ENCODE measurements around the gene MINPP1.
"Not testable (repeated sequence)": the region's sequence is repeated elsewhere in the genome, so short reads cannot be mapped to it uniquely, and the experiment has no call there.

The MINPP1 gene

DNA sequence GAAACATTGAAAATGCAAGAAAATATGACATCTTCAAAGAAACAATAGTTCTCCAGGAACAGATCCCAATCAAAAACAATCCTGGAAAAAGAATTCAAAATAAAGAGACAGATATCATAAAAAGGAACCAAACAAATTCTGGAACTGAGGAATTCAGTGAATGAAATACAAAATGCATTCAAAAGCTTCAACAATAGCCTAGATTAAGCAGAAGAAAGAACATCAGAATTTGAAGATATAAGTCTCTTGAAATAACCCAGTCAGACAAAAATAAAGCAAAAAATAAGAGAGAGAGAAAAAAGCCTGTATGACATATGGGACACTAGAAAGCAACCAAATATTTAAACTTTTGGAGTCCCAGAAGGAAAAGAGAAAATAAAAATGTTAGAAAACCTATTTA, 60.3 kb downstream of the MINPP1 start:
- no peak for DNase-seq (ENCODE audit: low read depth)

DNA sequence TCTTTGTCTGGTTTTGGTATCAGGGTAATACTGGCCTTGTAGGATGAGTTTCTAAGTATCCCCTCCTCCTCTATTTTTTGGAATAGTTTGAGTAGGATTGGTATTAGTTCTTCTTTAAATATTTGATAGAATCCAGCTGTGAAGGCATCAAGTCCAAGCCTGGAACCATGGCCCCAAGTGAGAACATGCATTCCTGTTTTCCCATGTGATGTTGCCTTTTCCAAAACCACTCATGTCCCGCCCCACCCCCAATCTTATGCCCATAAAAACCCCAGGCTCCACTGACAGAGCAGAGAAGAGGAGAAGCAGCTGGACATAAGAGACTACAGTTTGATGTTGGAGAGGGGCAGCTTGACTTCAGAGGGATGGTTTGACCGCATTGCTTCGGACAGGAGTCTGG, 71.2 kb downstream of the MINPP1 start:
- DNase-seq (ENCODE audit: low read depth), result no peak

DNA sequence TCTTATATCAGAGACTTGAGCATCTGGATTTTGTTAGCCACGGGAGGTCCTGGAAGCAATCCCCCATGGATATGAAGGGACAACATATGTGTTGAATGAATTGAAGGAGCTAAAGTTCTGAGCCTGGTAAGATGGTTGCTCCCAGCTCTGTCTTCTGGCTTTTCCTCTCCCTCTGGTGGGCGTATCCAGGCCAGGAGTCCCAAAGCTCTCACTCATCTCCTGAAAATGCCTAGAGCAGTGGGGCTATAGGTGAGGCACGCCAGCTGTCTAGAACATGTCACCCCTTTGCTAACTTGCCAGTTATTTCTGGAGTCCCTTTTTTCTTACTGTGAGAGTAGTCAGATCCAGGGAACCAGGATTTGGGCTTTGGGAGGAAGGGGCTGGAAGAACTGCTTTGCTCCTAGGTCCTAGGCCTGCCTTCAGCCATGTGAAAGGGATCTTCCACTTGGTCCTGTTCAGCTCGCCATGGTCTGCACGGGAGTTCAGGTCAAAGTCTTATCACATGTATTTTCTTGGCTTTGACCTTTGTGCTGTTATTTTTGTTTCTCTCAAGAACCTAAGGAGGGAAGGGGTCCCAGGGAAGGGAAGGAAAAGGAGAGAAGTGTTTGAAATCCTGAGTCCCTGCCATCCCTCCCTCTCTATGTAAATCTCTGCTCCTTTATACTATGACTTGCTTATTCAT, 73.6 kb downstream of the MINPP1 start:
- DNase-seq (ENCODE audit: low read depth), result no peak

DNA sequence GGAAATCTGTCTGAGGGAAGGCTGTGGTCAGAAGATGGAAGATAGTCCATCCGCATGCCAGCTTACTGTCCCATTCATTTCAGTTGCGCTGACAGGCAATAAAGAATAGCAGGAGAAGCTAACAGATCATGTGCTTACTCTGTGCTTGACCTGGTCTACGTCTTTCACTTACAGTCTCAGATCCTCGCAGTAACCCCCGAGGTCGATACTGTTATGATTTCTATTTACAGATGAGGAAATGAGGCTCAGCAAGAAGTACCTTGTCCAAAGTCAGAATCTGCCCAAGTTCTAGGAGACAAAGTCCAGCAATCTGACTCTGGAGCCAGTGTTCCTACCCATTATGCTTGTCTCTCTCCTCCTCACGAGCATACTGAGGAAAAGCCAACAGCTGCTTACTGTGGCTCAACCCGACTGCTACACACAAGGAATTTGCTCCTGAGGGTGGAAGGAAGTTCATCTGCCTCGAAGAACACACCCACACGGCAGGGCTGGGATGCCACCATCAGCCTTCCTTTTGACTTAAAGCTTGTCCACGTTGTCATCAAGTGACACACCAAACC, 74.2 kb downstream of the MINPP1 start:
- no peak for DNase-seq (ENCODE audit: low read depth)

DNA sequence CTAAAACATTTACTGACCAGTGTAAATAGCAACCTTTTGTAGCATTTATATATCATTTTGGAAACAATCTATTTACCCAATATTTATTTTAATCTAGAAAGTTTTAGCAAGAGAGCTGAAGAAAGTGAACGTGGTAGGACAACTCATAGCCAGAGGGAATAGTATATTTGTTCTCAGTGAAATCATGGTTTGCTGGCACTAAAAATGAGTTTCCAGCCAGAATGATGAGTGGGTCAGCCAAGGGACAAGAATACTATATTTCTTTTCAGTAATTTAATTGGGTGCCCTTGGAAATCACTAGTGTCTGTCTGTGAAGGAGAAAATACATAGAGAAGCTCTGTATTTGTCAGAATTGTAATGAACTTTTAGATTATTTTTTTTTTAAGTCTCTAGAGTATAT, 74.9 kb downstream of the MINPP1 start:
- no peak for DNase-seq (ENCODE audit: low read depth)

DNA sequence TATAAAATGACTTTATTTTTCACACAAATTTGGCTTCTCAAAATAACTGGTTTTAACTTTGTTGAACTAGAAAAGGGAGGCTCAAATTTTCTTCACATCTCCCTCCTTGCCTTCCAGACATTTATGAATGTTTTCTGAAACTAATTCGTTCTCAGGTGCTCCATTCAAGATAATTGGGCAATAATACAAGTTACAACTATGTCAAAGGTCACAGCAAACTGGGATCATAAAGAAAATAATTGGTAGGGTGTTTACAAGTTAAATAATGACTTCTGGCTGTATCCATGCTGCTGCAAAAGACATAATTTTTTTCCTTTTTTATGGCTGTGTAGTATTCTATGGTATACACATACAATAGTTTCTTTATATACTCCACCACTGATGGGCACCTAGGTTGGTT, 75.3 kb downstream of the MINPP1 start:
- no peak for DNase-seq (ENCODE audit: low read depth)

DNA sequence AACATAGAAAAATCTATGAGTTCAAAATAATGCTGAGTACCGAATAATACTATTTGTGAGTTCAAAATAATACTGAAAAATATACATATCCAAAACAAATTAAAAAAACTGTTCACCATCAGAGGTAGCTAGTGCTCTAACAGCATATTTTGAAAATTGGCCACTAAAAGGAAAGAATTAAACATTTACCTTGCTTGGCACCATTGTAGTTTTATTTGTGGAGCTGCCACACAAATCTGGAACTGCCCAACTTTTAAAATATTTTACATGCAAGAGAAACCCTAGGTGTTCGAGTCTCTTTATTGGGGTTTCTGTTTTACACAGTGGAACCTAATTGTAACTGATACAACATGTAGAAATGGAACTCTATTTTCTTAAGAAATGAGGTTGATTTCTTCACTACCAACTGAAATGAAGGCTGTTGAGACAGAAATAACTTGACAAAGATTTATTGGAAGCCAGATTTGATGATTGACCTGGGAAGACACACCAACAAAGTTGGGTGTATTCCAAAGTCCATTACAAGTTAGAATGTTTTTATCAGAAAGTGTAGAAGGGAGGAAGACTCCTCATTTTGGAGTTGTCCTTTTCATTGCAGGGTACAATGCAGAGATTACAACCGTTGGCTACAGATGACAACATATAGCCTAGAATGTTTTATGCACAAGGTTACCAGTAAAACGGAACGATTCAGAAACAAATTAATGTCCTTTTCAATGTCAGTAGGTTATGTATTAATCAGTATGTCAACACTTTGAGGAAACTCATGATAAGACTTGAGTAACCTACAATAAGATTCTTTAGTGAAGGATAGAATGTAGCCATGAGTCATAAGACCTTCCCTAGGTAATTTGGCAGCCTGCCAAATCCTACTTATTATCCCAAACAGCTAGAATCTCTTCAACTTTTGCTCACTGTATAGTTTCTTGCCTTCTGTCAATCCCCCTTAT, 81.1 kb downstream of the MINPP1 start:
- no peak for DNase-seq (ENCODE audit: low read depth)

DNA sequence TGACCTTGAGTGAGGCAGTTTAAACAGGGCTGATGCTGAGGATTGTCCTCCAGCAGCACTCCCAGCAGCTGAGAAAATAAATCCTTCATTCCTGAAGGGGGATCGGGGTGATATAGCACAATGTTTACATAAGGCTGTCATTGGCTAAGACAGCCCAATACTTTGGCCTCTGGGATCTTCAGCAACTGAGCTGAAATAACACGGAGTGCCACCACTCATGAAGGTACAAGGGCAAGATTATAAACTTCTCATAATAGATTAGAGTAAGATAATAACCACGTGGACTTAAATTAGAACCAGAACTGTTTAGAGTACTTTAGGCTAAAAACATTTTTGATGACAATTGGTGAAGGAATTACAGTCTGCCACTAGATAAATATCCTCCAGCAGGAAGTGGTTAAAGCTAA, 85.0 kb downstream of the MINPP1 start:
- DNase-seq (ENCODE audit: low read depth), result no peak

DNA sequence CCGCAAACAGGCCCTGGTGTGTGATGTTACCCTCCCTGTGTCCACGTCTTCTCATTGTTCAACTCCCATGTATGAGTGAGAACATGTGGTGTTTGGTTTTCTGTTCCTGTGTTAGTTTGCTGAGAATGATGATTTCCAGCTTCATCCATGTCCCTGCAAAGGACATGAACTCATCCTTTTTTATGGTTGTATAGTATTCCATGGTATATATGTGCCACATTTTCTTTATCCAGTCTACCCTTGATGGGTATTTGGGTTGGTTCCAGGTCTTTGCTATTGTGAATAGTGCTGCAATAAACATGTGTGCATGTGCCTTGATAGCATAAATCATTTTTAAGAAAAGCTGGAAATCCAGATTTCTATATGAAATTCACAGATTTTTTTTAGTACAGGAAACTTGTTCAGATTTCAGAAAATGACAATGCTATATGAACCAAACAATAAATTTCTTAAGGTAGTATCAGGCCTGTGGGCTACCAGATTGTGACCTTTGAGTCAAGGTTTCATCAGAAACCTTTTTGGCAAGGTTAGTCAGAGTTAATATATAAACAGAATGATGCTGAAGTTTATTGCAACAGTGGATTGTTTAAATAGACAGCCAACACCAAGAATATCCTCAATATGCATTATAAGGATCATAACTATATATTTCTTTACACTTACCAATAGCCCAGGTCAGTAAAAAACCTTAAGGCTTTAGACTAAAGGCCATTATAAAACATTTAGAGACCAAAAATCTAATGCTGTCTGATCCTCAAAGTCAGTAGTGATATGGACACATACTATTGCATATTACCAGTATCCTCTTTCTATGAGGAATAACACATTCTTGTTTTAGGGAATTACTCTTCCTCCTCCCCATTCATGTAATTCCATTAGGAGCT, 86.3 kb downstream of the MINPP1 start:
- no peak for DNase-seq (ENCODE audit: low read depth)

DNA sequence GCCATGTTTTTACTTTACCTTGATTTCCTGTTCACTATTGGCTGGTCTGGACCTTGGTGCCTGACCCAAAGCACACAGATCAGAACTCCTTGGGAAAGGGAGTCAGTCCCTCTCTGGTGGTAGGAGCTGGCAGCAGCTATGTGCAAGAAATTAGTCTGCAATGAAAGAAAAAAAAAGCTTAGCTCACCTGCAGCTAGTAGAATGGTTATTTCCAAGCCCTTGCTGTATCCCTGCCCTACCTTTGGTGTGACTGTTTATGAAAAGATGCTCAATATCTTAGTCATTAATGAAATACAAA, 86.8 kb downstream of the MINPP1 start:
- DNase-seq (ENCODE audit: low read depth), result no peak

DNA sequence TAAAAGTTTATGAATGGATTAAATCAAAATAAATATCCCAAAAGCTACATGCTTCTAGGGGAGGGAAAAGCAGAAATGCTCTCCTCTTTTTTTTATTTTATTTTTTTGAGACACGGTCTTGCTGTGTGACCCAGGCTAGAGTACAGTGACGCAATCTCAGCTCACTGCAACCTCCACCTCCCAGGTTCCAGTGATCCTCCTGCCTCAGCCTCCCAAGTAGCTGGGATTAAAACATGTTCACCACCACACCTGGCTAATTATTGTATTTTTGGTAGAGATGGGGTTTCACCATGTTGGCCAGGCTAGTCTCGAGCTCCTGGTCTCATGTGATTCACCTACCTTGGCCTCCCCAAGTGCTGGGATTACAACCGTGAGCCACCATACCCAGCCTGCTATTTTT, 88.2 kb downstream of the MINPP1 start:
- DNase-seq (ENCODE audit: low read depth), result not testable (repeated sequence)

DNA sequence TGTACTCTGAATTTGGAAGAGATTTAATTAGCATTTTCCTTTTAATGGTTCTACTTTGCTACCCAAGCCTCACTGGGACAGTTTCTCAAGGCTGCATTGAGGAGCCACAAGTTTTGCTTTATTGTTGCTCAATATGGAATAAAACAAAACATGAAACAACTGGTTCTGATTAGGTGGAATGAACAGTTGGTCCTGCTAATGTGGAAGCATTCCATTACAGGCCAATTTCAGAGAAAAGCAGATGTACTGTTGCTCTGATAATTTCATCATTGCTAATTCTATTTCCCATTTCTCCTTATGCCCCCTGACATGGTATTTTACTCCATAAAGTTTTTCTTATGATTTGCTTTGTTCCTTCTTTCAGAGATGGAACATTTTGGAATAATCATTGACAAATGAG, 89.0 kb downstream of the MINPP1 start:
- DNase-seq (ENCODE audit: low read depth), result no peak

DNA sequence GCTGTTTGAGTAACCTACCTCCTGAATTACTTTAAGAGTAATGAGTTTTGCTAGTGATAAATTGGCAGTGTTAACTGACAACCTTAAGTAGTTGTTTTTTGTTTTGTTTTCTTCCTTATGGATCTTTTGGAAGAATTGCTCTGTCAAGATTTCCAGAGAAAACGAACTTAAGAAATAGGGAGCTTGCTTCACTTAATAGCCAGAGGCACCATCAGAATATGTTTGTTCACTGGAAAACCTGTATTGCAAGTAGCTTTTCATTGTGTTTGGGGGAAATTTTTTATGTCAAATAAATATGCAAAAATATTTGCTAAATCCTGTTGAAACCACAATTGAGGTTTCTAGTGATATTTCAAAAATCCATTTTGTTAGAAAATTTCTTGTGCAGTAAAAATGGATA, 89.5 kb downstream of the MINPP1 start:
- DNase-seq (ENCODE audit: low read depth), result no peak

DNA sequence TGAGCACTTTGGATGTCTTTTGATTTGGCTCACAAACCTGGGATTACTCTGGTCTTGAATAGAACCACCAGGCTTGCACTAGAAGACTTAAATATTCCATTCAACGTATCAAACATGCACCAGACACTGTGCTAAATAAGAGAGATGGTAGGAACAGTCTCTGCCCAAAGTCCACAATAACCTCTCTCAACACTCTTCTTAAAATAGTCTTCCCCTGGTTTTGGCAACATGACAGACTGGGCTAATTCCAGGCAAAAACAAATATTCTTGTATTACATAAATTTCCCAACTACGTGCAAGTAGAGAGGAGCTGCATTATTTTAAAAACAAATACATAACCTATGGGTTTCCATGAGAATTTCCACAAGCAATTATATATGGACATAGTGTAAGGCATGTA, 90.2 kb downstream of the MINPP1 start:
- no peak for DNase-seq (ENCODE audit: low read depth)

DNA sequence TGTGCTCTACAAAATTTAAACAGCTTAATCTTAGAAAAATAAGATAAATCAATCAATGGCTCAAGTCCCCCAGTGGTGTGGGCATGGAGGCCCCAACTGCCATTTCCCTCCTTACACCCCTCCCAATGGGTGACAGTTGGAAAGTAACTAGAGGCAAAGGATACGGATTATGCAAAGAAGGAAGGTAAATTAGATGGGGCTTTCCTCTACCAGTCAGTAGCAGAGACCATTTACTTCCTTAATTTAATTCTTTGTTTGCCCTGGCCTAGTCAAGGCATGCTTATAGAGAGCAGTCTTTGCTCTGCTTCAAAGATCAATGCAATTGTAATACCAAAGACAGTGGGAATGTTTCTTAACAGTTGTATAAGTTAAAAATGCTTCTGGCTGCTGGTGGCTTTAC, 91.7 kb downstream of the MINPP1 start:
- DNase-seq (ENCODE audit: low read depth), result no peak

DNA sequence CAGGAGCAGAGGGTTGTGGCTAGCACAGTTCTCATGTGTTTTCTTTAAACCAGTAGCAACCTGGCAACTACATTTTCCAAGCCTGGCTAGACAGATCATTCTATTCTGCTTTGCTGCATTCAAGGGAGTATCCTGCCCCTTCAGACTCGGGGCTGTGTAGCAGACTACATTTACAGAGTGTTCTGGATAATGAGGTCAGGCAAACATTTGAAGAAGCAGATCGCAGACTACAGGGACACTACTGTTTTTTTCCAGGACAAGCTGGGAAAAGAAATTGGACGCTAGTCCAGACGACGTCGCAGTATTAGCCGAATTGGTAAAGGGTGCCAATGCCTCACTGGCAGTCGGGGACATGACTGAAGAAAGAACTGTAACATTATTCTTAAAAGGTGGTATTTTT, 94.0 kb downstream of the MINPP1 start:
- no peak for DNase-seq (ENCODE audit: low read depth)

DNA sequence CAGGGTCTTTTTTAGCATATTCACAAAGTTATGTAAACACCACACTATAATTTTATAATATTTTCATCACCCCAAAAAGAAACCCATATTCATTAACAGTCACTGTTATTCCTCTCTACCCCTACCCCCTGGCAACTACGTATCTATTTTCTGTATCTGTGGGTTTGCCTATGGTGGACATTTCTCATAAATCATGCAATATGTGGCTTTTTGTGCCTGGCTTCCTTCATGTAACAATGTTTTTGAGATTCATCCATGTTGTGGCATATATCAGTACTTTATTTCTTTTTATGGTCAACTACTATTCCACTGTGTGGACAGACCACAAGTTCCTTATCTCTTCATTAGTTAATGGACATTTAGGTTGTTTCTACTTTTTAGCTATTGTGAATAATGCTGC, 95.9 kb downstream of the MINPP1 start:
- DNase-seq (ENCODE audit: low read depth), result no peak

Data from activated T-helper 1 cell treated with Interleukin-2 at 50 U/mL for 16 hours (primary cell).